ENCODE measurements around the gene VPS45. TPM values are rescaled to one million over a fixed set of nuclear protein-coding genes. Genes with fewer than 3 reads are reported as not detected.
A peak's percentile ranks its signal among the peaks of the same experiment; 100 is the strongest.

The VPS45 gene
- polyA plus RNA-seq, 1 of the 3 experiments (the other 2 are of a cell fraction), result 31.5 TPM

DNA sequence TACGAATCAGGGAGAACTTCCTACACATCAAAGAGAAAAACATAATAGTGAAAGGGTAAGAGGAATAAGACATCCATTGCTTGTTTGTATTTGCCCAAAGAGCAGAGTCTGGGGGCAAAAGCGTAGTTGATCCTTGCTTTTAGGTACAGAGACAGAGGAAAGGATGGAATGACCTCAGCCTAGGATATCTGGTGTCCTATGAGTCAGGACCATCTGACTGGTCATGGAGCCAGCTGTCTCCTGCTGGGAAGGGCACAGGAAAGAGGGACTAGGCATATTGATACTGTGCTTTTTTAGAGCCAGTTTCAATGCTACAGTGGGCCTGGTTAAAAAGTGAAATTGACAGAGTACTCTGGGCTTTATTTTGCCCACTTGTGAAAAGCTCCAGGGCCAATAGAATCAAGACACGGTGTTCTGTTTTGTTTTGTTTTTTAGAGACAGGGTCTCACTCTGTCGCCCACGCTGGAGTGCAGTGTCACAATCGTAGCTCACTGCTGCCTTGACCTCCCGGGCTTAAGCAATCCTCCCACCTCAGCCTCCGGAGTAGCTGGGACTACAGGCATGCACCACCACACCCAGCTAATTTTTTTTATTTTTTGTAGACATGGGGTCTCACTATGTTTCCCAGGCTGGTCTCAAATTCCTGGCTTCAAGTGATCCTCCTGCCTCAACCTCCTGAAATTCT, 85.3 kb downstream of the VPS45 start:
- Histone ChIP-seq H3F3A (replicated peaks; ENCODE audit: insufficient read depth) (peaks cover 40% of the 10 kb centered on the region), H3K79me2 (ENCODE audit: insufficient read depth) (peaks cover 59% of the 10 kb centered on the region), H3K4me2 (peak overlapping the region; percentile 85), H3K9me3 (no peaks in the 10 kb centered on the region), H3K4me1 (ENCODE audit: control insufficient read depth in 1 of 2, insufficient read depth in 2 of 2, low read depth in 1 of 2, low read length in 1 of 2) (peaks cover 25 to 27% of the 10 kb centered on the region in 2 experiments), H3K9me2 (no peaks in the 10 kb centered on the region), H3K36me3 (replicated peaks in 1 of 2; ENCODE audit: control insufficient read depth in 1 of 2, insufficient read depth in 2 of 2, low read length in 1 of 2) (peaks cover 36 to 54% of the 10 kb centered on the region in 2 experiments), H3K4me3 (ENCODE audit: low read depth in 2 of 2, low read length in 1 of 2) (no peak overlapping the region), H4K20me1 (ENCODE audit: insufficient read depth) (no peaks in the 10 kb centered on the region), H3K27ac (ENCODE audit: low read depth in 2 of 2, low read length in 1 of 2) (peak overlapping the region in 1 of 2 experiments; percentile 50; a peak in 2 of 4 replicates), H3K9ac (no peak overlapping the region), H2AFZ (ENCODE audit: low read depth) (no peak overlapping the region), H3K27me3 (ENCODE audit: insufficient read depth) (no peaks in the 10 kb centered on the region)
- POLR2A ChIA-PET, result interaction anchor here (0.6 to 1.8 kb wide), 3 partner anchors 8 to 266 kb away, joined by 3 to 7 read pairs (median 4); no protein-coding TSS in a partner anchor
- CTCF ChIA-PET, result interaction anchor here (1.0 to 2.1 kb wide), 5 partner anchors 12 to 191 kb away, joined by 3 to 7 read pairs (median 3); no protein-coding TSS in a partner anchor
- DNase-seq, result no peak
- WGBS (ENCODE audit: low lambda C conversion rate), result 84% methylated on average over 8 of the region's 8 CpGs
- TF ChIP-seq EP300 (IDR thresholded peaks at IDR 0.05; ENCODE audit: borderline replicate concordance in 1 of 2, low read depth in 1 of 2, low read length in 1 of 2) (peak in 1 of 2 experiments; percentile 23; a peak in 1 of 4 replicates), SIN3A (IDR thresholded peaks at IDR 0.05; ENCODE audit: borderline replicate concordance, low read depth, low read length) (peak; percentile 55; the same call in 1 of the 2 replicates), JUND (IDR thresholded peaks at IDR 0.05) (peak; percentile 63), TCF12 (IDR thresholded peaks at IDR 0.05) (peak; percentile 63), ZBTB33 (IDR thresholded peaks at IDR 0.05; ENCODE audit: borderline replicate concordance, low read depth) (no peak), FOSL2 (IDR thresholded peaks at IDR 0.05; ENCODE audit: borderline replicate concordance, low read depth) (peak; percentile 82), NFIC (IDR thresholded peaks at IDR 0.05; ENCODE audit: borderline replicate concordance) (peak; percentile 27; the same call in 1 of the 2 replicates), GATA2 (CRISPR knock-in tag; IDR thresholded peaks at IDR 0.05) (no peak), IRF3 (IDR thresholded peaks at IDR 0.05; ENCODE audit: low read depth, low read length) (no peak), FOXJ3 (CRISPR knock-in tag; IDR thresholded peaks at IDR 0.05) (no peak)
- TF ChIP-seq, protein P1, sequence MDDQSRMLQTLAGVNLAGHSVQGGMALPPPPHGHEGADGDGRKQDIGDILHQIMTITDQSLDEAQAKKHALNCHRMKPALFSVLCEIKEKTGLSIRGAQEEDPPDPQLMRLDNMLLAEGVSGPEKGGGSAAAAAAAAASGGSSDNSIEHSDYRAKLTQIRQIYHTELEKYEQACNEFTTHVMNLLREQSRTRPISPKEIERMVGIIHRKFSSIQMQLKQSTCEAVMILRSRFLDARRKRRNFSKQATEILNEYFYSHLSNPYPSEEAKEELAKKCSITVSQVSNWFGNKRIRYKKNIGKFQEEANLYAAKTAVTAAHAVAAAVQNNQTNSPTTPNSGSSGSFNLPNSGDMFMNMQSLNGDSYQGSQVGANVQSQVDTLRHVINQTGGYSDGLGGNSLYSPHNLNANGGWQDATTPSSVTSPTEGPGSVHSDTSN (IDR thresholded peaks at IDR 0.05), result 0 out of 2 replicates have a peak, but pooled peaks have one; percentile 16
